ENCODE measurements around the gene ELK3. TPM values are rescaled to one million over a fixed set of nuclear protein-coding genes. Genes with fewer than 3 reads are reported as not detected.
A peak's percentile ranks its signal among the peaks of the same experiment; 100 is the strongest.

ELK3 gene
- total and polyA plus RNA-seq, 9 of the 15 experiments (the other 6 are each of a cell fraction or from before 2014, with no cell fraction given): 1.5 to 5.5 (median 2.9) TPM

DNA sequence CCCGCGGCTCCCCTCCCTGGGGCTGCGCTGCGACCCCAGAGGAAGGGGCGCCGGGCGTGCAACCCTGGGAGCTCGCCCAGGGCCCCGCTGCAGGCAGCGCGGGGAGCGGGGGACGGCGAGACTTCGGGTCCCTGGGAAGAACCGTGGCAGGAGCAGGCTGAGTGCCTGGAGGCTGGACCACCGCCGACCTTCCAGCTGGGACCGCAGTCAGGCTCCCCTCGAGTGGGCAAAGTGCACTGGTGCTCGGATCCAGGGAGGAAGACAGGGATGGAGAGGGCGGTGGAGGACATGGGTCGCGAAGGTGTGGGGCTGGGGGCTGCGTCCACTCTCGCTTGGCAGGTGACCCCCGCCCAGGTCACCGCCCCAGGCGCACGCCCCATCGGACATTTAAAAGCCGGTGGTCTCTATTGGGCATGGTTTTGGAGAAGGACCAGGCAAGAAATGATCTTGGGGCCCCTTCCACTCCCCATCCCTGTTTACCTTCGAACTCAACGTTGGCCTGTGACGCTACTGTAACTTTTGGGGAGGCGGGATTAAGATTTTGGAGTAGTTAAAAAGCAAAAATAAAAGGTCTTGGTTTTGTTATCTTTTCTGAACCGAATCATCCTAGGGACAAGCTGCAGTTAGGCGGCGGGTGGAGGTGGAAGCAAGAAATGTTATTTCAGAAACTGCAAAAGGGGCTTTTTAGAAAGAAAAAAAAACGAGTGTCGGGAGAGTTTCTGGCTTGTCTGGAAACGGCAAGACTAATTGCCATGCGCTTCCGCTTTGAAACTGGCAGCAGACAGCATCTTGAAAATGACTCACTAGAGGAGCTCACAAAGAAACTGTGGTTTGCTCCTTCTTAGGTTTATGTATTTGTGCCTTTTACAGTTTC, 1.0 kb downstream of the ELK3 start (continued):
- TF ChIP-seq, protein P1, sequence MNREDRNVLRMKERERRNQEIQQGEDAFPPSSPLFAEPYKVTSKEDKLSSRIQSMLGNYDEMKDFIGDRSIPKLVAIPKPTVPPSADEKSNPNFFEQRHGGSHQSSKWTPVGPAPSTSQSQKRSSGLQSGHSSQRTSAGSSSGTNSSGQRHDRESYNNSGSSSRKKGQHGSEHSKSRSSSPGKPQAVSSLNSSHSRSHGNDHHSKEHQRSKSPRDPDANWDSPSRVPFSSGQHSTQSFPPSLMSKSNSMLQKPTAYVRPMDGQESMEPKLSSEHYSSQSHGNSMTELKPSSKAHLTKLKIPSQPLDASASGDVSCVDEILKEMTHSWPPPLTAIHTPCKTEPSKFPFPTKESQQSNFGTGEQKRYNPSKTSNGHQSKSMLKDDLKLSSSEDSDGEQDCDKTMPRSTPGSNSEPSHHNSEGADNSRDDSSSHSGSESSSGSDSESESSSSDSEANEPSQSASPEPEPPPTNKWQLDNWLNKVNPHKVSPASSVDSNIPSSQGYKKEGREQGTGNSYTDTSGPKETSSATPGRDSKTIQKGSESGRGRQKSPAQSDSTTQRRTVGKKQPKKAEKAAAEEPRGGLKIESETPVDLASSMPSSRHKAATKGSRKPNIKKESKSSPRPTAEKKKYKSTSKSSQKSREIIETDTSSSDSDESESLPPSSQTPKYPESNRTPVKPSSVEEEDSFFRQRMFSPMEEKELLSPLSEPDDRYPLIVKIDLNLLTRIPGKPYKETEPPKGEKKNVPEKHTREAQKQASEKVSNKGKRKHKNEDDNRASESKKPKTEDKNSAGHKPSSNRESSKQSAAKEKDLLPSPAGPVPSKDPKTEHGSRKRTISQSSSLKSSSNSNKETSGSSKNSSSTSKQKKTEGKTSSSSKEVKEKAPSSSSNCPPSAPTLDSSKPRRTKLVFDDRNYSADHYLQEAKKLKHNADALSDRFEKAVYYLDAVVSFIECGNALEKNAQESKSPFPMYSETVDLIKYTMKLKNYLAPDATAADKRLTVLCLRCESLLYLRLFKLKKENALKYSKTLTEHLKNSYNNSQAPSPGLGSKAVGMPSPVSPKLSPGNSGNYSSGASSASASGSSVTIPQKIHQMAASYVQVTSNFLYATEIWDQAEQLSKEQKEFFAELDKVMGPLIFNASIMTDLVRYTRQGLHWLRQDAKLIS (CRISPR knock-in tag; IDR thresholded peaks at IDR 0.05): no peak
- TF ChIP-seq MECOM (CRISPR knock-in tag; IDR thresholded peaks at IDR 0.05) (no peak), NCOA1 (IDR thresholded peaks at IDR 0.05; ENCODE audit: low read depth) (no peak), HCFC1 (IDR thresholded peaks at IDR 0.05; ENCODE audit: low read depth, low read length) (no peak), FOS (IDR thresholded peaks at IDR 0.05; ENCODE audit: extremely low read depth, insufficient read length) (no peak), NCOA2 (IDR thresholded peaks at IDR 0.05; ENCODE audit: partially characterized antibody in 2 of 2) (no peak), MEIS2 (IDR thresholded peaks at IDR 0.05; ENCODE audit: partially characterized antibody) (peak; percentile 52), ZNF76 (CRISPR knock-in tag; IDR thresholded peaks at IDR 0.05; ENCODE audit: borderline replicate concordance) (no peak), TCF7L2 (IDR thresholded peaks at IDR 0.05; ENCODE audit: low read depth, low read length) (no peak), RBM39 (optimal IDR thresholded peaks at IDR 0.05; ENCODE audit: low read depth, low read length) (no peak), GABPB1 (CRISPR knock-in tag; IDR thresholded peaks at IDR 0.05) (no peak), RCOR1 (IDR thresholded peaks at IDR 0.05; ENCODE audit: borderline replicate concordance in 1 of 2, low read depth in 2 of 2, low read length in 2 of 2) (no peak), KDM5B (IDR thresholded peaks at IDR 0.05; ENCODE audit: insufficient replicate concordance, low read depth, low read length) (peak; percentile 28), NFE2L1 (tag; IDR thresholded peaks at IDR 0.05; ENCODE audit: borderline replicate concordance, low read depth) (no peak), SAP30 (IDR thresholded peaks at IDR 0.05; ENCODE audit: borderline replicate concordance, insufficient read depth, low read depth, low read length, poor library complexity, severe bottlenecking) (no peak)
- TF ChIP-seq, protein P2, sequence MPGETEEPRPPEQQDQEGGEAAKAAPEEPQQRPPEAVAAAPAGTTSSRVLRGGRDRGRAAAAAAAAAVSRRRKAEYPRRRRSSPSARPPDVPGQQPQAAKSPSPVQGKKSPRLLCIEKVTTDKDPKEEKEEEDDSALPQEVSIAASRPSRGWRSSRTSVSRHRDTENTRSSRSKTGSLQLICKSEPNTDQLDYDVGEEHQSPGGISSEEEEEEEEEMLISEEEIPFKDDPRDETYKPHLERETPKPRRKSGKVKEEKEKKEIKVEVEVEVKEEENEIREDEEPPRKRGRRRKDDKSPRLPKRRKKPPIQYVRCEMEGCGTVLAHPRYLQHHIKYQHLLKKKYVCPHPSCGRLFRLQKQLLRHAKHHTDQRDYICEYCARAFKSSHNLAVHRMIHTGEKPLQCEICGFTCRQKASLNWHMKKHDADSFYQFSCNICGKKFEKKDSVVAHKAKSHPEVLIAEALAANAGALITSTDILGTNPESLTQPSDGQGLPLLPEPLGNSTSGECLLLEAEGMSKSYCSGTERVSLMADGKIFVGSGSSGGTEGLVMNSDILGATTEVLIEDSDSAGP (CRISPR knock-in tag; IDR thresholded peaks at IDR 0.05): no peak
- TF ChIP-seq, protein P3, sequence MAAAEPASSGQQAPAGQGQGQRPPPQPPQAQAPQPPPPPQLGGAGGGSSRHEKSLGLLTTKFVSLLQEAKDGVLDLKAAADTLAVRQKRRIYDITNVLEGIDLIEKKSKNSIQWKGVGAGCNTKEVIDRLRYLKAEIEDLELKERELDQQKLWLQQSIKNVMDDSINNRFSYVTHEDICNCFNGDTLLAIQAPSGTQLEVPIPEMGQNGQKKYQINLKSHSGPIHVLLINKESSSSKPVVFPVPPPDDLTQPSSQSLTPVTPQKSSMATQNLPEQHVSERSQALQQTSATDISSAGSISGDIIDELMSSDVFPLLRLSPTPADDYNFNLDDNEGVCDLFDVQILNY (CRISPR knock-in tag; IDR thresholded peaks at IDR 0.05): no peak
- TF ChIP-seq, protein P4, sequence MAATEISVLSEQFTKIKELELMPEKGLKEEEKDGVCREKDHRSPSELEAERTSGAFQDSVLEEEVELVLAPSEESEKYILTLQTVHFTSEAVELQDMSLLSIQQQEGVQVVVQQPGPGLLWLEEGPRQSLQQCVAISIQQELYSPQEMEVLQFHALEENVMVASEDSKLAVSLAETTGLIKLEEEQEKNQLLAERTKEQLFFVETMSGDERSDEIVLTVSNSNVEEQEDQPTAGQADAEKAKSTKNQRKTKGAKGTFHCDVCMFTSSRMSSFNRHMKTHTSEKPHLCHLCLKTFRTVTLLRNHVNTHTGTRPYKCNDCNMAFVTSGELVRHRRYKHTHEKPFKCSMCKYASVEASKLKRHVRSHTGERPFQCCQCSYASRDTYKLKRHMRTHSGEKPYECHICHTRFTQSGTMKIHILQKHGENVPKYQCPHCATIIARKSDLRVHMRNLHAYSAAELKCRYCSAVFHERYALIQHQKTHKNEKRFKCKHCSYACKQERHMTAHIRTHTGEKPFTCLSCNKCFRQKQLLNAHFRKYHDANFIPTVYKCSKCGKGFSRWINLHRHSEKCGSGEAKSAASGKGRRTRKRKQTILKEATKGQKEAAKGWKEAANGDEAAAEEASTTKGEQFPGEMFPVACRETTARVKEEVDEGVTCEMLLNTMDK (IDR thresholded peaks at IDR 0.05; ENCODE audit: borderline replicate concordance, insufficient read depth, low read depth, low read length, poor library complexity, severe bottlenecking): no peak
